ENCODE measurements around the gene CMIP. TPM values are rescaled to one million over a fixed set of nuclear protein-coding genes. Genes with fewer than 3 reads are reported as not detected.
"Not testable (repeated sequence)": the region's sequence is repeated elsewhere in the genome, so short reads cannot be mapped to it uniquely, and the experiment has no call there.

Gene CMIP
- polyA plus RNA-seq, 3 donors = 0.85 to 61.9 (median 0.93) TPM

- H3K27me3 Mint-ChIP-seq (ENCODE audit: low read depth in 3 of 3) = peaks cover 0 to 2% (median 0%) of the 10 kb centered on the region in 3 donors
- intact Hi-C loops (cut with micrococcal nuclease) = no loop called here
- no peak overlapping the region for H3K4me3 Mint-ChIP-seq
- Histone ChIP-seq H4K20me1 (ENCODE audit: insufficient read depth, low read length) (peaks cover 90% of the 10 kb centered on the region), H3K9me3 (replicated peaks in 1 of 2; ENCODE audit: control insufficient read depth in 1 of 2, insufficient read depth in 1 of 2, low read length in 2 of 2) (no peaks in the 10 kb centered on the region), H3K27ac (ENCODE audit: low read depth in 1 of 2, low read length in 2 of 2) (no peak overlapping the region), H3K79me2 (ENCODE audit: insufficient read depth, low read length) (peaks cover 20% of the 10 kb centered on the region), H3K4me1 (ENCODE audit: control insufficient read depth in 1 of 2, insufficient read depth in 2 of 2, low read length in 2 of 2) (no peaks in the 10 kb centered on the region), H2AFZ (ENCODE audit: insufficient read depth, low read depth, low read length, poor library complexity, severe bottlenecking) (no peak overlapping the region), H3K9ac (ENCODE audit: insufficient read depth, low read length, poor library complexity, severe bottlenecking) (no peak overlapping the region), H3K36me3 (replicated peaks in 1 of 2; ENCODE audit: control insufficient read depth in 1 of 2, insufficient read depth in 2 of 2, low read length in 2 of 2) (peaks cover 56 to 75% of the 10 kb centered on the region in 2 donors), H3K4me3 (replicated peaks in 1 of 3; ENCODE audit: low read depth in 2 of 3, low read length in 3 of 3) (no peak overlapping the region), H3K4me2 (replicated peaks; ENCODE audit: extremely low read depth, low read length, poor library complexity, severe bottlenecking) (no peak overlapping the region), H3K27me3 (ENCODE audit: control insufficient read depth in 2 of 2, insufficient read depth in 2 of 2, low read length in 2 of 2) (no peaks in the 10 kb centered on the region)
- H3K4me1 Mint-ChIP-seq = no peaks in the 10 kb centered on the region
- H3K27ac Mint-ChIP-seq = peak overlapping the region in 1 of 7 donors; percentile 10
- no peak for DNase-seq
- no peaks in the 10 kb centered on the region for H3K9me3 Mint-ChIP-seq
- TF ChIP-seq CTCF (IDR thresholded peaks at IDR 0.05) = no peak
- 76% methylated on average over 6 of the region's 7 CpGs for WGBS (ENCODE audit: insufficient coverage)
- peaks cover 38 to 74% of the 10 kb centered on the region in 2 donors for H3K36me3 Mint-ChIP-seq
These were observed 243.6 kb downstream of the CMIP start for GRCh38 chr16:81688182-81688581.

- H3K4me1 ChIP-seq (ENCODE audit: control insufficient read depth in 1 of 2, insufficient read depth in 2 of 2, low read length in 2 of 2); H3K4me3 ChIP-seq (replicated peaks in 1 of 3; ENCODE audit: low read depth in 2 of 3, low read length in 3 of 3); H3K27me3 ChIP-seq (ENCODE audit: control insufficient read depth in 2 of 2, insufficient read depth in 2 of 2, low read length in 2 of 2); H3K27me3 Mint-ChIP-seq (ENCODE audit: low read depth in 3 of 3); DNase-seq; intact Hi-C loops (cut with micrococcal nuclease); H2AFZ ChIP-seq (ENCODE audit: insufficient read depth, low read depth, low read length, poor library complexity, severe bottlenecking); H3K9me3 Mint-ChIP-seq; H3K27ac Mint-ChIP-seq; H3K27ac ChIP-seq (ENCODE audit: low read depth in 1 of 2, low read length in 2 of 2); H3K4me1 Mint-ChIP-seq; H3K9ac ChIP-seq (ENCODE audit: insufficient read depth, low read length, poor library complexity, severe bottlenecking); H3K9me3 ChIP-seq (replicated peaks in 1 of 2; ENCODE audit: control insufficient read depth in 1 of 2, insufficient read depth in 1 of 2, low read length in 2 of 2); H3K4me3 Mint-ChIP-seq; H3K4me2 ChIP-seq (replicated peaks; ENCODE audit: extremely low read depth, low read length, poor library complexity, severe bottlenecking): not testable (repeated sequence)
- Histone ChIP-seq H4K20me1 (ENCODE audit: insufficient read depth, low read length) (peaks cover 90% of the 10 kb centered on the region), H3K79me2 (ENCODE audit: insufficient read depth, low read length) (peaks cover 20% of the 10 kb centered on the region), H3K36me3 (replicated peaks in 1 of 2; ENCODE audit: control insufficient read depth in 1 of 2, insufficient read depth in 2 of 2, low read length in 2 of 2) (peaks cover 61 to 79% of the 10 kb centered on the region in 2 donors)
- peaks cover 41 to 74% of the 10 kb centered on the region in 2 donors for H3K36me3 Mint-ChIP-seq
- WGBS (ENCODE audit: insufficient coverage) = 75% methylated on average over 4 of the region's 5 CpGs
These were observed 244.2 kb downstream of the CMIP start for GRCh38 chr16:81688839-81689238.

All from CD14-positive monocyte (primary cell).